Measurements from ENCODE around the gene LHX4.

LHX4 gene

DNA sequence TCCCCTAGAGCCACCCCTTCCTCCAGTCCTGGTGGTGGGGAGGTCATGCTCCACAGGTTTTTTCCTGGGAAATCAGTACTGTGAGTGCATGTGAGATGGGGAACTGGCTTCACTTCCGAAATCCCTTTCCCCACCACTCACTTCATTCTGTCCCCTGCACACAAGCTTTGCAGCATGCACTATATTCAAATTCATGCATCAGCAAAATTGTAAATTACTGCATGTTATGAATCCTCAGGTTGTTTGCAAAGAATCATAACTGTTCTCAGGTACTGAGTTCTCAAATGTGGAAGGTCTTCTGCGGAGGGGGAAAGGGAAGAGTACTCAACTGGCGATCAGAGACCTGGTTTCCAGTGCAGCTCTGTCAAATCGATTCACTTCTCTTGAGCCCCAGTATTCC, 42.3 kb downstream of the LHX4 start:
- TF ChIP-seq, protein P1, sequence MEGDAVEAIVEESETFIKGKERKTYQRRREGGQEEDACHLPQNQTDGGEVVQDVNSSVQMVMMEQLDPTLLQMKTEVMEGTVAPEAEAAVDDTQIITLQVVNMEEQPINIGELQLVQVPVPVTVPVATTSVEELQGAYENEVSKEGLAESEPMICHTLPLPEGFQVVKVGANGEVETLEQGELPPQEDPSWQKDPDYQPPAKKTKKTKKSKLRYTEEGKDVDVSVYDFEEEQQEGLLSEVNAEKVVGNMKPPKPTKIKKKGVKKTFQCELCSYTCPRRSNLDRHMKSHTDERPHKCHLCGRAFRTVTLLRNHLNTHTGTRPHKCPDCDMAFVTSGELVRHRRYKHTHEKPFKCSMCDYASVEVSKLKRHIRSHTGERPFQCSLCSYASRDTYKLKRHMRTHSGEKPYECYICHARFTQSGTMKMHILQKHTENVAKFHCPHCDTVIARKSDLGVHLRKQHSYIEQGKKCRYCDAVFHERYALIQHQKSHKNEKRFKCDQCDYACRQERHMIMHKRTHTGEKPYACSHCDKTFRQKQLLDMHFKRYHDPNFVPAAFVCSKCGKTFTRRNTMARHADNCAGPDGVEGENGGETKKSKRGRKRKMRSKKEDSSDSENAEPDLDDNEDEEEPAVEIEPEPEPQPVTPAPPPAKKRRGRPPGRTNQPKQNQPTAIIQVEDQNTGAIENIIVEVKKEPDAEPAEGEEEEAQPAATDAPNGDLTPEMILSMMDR (IDR thresholded peaks at IDR 0.05; ENCODE audit: low read depth, low read length, missing control alignments), result no peak
- no peak for DNase-seq (ENCODE audit: low read depth)

DNA sequence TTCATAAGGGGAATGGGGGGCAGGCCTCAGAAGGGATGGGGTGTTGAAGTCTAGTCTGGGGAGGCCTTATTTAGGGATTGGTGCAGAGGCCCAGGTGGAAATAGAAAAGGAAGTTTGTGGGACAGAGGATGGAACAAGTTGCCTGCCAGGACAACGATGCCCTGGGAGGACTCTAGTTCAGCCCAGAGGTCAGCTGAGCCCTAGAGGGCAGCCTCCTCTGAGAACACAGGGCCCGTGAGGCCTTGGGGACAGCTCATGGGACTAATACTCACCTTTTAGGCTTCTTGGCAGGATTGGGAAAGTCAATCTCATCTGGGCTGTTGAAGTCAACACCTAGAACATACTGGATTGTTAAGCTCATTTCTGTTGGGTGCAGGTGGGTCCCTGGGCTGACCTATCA, 43.0 kb downstream of the LHX4 start:
- TF ChIP-seq, protein P1 (IDR thresholded peaks at IDR 0.05; ENCODE audit: low read depth, low read length, missing control alignments), result no peak
- DNase-seq (ENCODE audit: low read depth), result no peak
- H3K4me3 ChIP-seq (ENCODE audit: low read depth, low read length), result no peak overlapping the region

More for the DNA sequence above, 42.3 kb downstream of the LHX4 start:
- H3K4me3 ChIP-seq (ENCODE audit: low read depth, low read length), result no peak overlapping the region

DNA sequence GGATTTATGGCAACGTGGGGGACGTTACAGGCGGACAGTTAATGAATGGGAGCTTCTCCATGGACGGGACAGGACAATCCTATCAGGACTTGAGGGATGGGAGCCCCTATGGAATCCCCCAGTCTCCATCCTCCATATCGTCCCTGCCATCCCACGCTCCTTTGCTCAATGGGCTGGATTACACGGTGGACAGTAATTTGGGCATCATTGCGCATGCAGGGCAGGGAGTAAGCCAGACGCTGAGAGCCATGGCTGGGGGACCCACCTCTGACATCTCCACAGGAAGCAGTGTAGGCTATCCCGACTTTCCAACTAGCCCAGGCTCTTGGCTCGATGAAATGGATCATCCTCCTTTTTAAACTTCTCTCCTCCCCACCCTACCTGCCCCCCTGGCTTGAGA, 44.2 kb downstream of the LHX4 start:
- DNase-seq (ENCODE audit: low read depth), result no peak

DNA sequence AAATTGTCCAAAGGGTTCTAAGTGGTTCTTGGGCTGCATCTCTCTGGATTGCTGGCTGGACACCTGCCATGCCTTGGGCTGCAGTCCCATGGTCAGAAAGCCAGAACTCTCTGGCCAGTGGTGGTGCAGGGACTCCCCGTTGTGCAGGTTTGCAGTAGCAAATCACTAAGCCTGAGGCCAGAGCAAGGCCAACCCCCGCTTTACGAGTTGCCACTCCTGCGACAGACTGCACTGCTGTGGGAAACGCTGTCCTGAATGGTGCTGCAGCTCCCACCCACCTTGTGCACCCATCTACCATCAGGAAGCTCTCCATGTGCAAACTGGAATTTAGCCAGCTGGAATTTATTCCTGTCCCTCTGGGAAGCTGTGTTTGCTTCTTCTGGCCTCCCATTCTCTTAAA, 45.7 kb downstream of the LHX4 start:
- TF ChIP-seq, protein P1 (IDR thresholded peaks at IDR 0.05; ENCODE audit: low read depth, low read length, missing control alignments), result no peak
- no peak for DNase-seq (ENCODE audit: low read depth)
- H3K4me3 ChIP-seq (ENCODE audit: low read depth, low read length), result no peak overlapping the region

More for the DNA sequence above, 44.2 kb downstream of the LHX4 start:
- no peak overlapping the region for H3K4me3 ChIP-seq (ENCODE audit: low read depth, low read length)
- TF ChIP-seq, protein P1 (IDR thresholded peaks at IDR 0.05; ENCODE audit: low read depth, low read length, missing control alignments), result no peak

DNA sequence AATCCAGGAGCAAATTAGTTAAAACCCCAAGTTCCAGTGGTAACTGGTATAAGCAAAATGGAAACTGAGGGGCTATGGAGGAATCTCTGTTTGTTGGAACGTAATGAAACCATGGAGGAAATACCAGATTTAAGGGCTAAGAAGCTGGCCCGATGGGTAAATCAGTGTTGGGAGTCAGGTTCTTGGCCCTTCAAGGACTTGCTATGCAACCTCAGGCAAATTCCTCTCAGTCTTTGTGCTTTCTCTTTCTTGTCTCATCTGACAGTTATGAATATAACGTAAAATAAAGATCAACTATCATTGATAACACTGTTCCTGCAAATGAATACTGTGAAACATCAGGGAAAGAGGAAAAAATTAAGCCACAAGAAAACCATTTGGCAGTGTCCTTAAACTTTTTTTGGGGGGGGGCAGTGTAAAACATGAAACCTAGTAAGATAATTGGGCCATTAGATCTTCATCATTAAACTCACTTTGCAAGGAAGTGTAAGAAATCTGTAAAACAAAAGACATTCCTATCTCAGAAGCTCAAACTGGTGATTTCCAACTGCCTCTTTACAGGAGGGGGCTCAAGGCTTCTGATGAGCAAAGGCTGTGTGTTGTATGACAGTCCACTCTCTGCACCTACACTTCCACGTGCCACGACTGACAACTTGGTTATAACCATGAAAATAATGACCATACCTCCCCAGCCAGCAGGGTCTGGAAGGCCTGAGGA, 47.6 kb downstream of the LHX4 start:
- H3K4me3 ChIP-seq (ENCODE audit: low read depth, low read length), result no peak overlapping the region
- no peak for DNase-seq (ENCODE audit: low read depth)
- TF ChIP-seq, protein P1 (IDR thresholded peaks at IDR 0.05; ENCODE audit: low read depth, low read length, missing control alignments), result no peak

DNA sequence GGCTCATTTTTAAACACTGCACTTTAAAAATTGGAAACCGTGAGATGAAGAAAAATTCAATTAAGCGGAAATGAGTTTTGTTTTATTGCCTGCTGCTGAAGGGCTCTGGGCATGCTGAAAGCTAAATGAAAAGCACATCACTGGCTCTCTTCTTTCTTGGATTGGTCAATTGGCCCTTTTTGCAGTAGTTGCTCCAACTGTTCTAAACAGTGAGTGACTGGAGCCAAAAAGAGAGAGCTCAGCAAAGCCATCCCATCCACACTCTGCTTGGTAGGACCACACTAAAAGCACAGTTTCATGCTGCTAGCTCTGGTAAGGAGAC, 48.1 kb downstream of the LHX4 start:
- H3K4me3 ChIP-seq (ENCODE audit: low read depth, low read length), result no peak overlapping the region
- DNase-seq (ENCODE audit: low read depth), result no peak
- TF ChIP-seq, protein P1 (IDR thresholded peaks at IDR 0.05; ENCODE audit: low read depth, low read length, missing control alignments), result no peak

Data from GM12864 (cell line).